ENCODE results near the gene TIGD1.

TIGD1 gene

GRCh38 chr2:232525791-232526371 lies 24.5 kb downstream of the TIGD1 start, which contains the start of gene CHRND:
TSS of gene CHRND (plus strand) at chr2:232526160. CDS start at chr2:232526216, 56 bp downstream.
- Histone ChIP-seq H3K27ac (ENCODE audit: low read length) (no peak within 1 kb of the TSS), H3K36me3 (replicated peaks; ENCODE audit: low read depth, low read length) (no peaks in the 10 kb centered on the region), H3K4me1 (ENCODE audit: low read length) (no peaks in the 10 kb centered on the region), H3K27me3 (ENCODE audit: low read depth, low read length) (no peaks in the 10 kb centered on the region), H3K79me2 (ENCODE audit: low read length) (no peaks in the 10 kb centered on the region), H4K20me1 (ENCODE audit: insufficient read depth, low read length) (no peaks in the 10 kb centered on the region), H3K4me2 (ENCODE audit: low read length) (no peak within 1 kb of the TSS), H3K9ac (ENCODE audit: low read length) (no peak within 1 kb of the TSS), H3K4me3 (ENCODE audit: low read length) (no peak within 1 kb of the TSS), H2AFZ (ENCODE audit: low read depth, low read length) (no peak within 1 kb of the TSS), H3K9me3 (ENCODE audit: insufficient read depth, low read length) (no peaks in the 10 kb centered on the region)
- no peak for TF ChIP-seq EZH2phosphoT487 (IDR thresholded peaks at IDR 0.05; ENCODE audit: low read depth)
- no peak for TF ChIP-seq CTCF (IDR thresholded peaks at IDR 0.05; ENCODE audit: low read depth, low read length)

DNA sequence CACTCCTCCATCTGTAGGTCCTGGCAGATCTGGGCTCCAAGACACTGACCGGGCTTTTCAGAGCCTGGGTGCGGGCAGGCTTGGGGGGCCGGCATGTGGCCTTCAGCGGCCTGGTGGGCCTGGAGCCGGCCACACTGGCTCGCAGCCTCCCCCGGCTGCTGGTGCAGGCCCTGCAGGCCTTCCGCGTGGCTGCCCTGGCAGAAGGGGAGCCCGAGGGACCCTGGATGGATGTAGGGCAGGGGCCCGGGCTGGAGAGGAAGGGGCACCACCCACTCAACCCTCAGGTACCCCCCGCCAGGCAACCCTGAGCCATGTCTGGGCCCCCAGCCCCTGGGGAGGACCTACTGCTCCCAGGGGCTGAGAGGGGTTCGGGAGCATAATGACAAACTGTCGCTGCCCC lies 25.2 kb downstream of the TIGD1 start:
- H3K9me3 ChIP-seq (ENCODE audit: insufficient read depth, low read length) = no peaks in the 10 kb centered on the region
- no peak overlapping the region for H3K9ac ChIP-seq (ENCODE audit: low read length)
- no peak overlapping the region for H2AFZ ChIP-seq (ENCODE audit: low read depth, low read length)
- H3K36me3 ChIP-seq (replicated peaks; ENCODE audit: low read depth, low read length) = no peaks in the 10 kb centered on the region
- H3K4me3 ChIP-seq (ENCODE audit: low read length) = no peak overlapping the region
- H3K4me1 ChIP-seq (ENCODE audit: low read length) = no peaks in the 10 kb centered on the region
- no peak overlapping the region for H3K27ac ChIP-seq (ENCODE audit: low read length)
- H4K20me1 ChIP-seq (ENCODE audit: insufficient read depth, low read length) = no peaks in the 10 kb centered on the region
- no peak for TF ChIP-seq EZH2phosphoT487 (IDR thresholded peaks at IDR 0.05; ENCODE audit: low read depth)
- TF ChIP-seq CTCF (IDR thresholded peaks at IDR 0.05; ENCODE audit: low read depth, low read length) = no peak
- no peaks in the 10 kb centered on the region for H3K27me3 ChIP-seq (ENCODE audit: low read depth, low read length)
- H3K79me2 ChIP-seq (ENCODE audit: low read length) = no peaks in the 10 kb centered on the region
- H3K4me2 ChIP-seq (ENCODE audit: low read length) = no peak overlapping the region

DNA sequence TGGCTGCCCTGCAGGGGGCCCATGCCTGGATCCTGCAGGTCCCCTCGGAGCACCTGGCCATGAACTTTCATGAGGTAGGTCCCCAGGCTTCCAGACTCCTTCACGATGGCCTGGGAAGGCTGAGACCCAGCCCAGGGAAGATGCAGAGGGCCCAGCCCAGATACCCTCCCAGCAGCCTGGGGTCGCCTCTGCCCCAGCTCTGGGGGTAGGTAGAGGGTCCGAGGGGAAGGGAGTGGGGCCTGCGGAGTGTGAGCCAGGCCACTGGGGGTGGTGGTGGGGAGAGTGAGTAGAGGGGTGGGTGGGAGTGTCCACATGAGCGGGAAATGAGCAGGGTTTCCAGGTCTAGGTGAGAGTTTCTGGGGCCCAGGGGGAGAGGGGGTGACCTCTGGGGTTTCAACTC lies 25.6 kb downstream of the TIGD1 start:
- Histone ChIP-seq H3K4me2 (ENCODE audit: low read length) (no peak overlapping the region; the same call in 1 of the 2 replicates), H3K36me3 (replicated peaks; ENCODE audit: low read depth, low read length) (no peaks in the 10 kb centered on the region), H4K20me1 (ENCODE audit: insufficient read depth, low read length) (no peaks in the 10 kb centered on the region), H3K27ac (ENCODE audit: low read length) (no peak overlapping the region), H3K4me3 (ENCODE audit: low read length) (no peak overlapping the region), H3K27me3 (ENCODE audit: low read depth, low read length) (no peaks in the 10 kb centered on the region), H3K9ac (ENCODE audit: low read length) (no peak overlapping the region), H3K9me3 (ENCODE audit: insufficient read depth, low read length) (no peaks in the 10 kb centered on the region), H2AFZ (ENCODE audit: low read depth, low read length) (no peak overlapping the region), H3K4me1 (ENCODE audit: low read length) (no peaks in the 10 kb centered on the region), H3K79me2 (ENCODE audit: low read length) (no peaks in the 10 kb centered on the region)
- TF ChIP-seq CTCF (IDR thresholded peaks at IDR 0.05; ENCODE audit: low read depth, low read length) (no peak), EZH2phosphoT487 (IDR thresholded peaks at IDR 0.05; ENCODE audit: low read depth) (no peak)

DNA sequence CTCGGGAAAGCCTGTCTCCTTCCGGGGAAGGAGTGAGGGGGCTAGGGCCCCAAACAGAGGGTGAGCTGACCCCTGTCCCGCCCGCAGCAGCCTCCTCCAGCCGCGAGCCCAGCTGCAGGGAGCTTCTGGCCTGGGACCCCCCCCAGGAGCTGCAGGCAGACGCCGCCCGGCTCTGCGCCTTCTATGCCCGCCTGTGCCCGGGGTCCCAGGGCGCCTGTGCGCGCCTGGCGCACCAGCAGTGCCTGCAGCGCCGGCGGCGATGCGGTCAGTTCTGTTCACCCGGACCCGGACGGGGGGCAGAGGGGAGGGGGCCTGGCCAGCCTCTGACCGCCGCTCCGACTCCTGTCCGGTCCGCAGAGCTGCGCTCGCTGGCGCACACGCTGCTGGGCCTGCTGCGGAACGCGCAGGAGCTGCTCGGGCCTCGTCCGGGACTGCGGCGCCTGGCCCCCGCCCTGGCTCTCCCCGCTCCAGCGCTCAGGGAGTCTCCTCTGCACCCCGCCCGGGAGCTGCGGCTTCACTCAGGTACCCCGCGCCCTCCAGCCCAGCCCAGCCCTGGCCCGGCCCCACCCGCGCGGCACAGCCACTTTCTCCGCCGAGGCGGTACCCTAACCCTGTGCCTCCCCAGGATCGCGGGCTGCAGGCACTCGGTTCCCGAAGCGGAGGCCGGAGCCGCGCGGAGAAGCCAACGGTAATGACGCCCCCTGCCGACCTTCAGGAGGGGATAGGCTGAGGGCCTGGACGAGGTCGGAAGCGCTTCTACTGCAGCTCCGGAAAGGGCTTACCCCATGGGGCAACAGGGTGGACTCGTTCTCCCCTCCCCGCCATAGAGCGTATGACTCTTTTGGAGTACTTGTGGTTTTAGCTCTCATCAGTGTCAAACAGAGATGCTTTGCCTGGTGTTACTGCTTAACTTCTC lies 26.4 kb downstream of the TIGD1 start:
- Histone ChIP-seq H3K27ac (ENCODE audit: low read length) (no peak overlapping the region), H3K36me3 (replicated peaks; ENCODE audit: low read depth, low read length) (no peaks in the 10 kb centered on the region), H3K79me2 (ENCODE audit: low read length) (no peaks in the 10 kb centered on the region), H3K9ac (ENCODE audit: low read length) (no peak overlapping the region), H3K9me3 (ENCODE audit: insufficient read depth, low read length) (no peaks in the 10 kb centered on the region), H3K4me2 (ENCODE audit: low read length) (peak overlapping the region; percentile 26; the same call in 1 of the 2 replicates), H3K4me1 (ENCODE audit: low read length) (no peaks in the 10 kb centered on the region), H2AFZ (ENCODE audit: low read depth, low read length) (no peak overlapping the region), H3K27me3 (ENCODE audit: low read depth, low read length) (no peaks in the 10 kb centered on the region), H4K20me1 (ENCODE audit: insufficient read depth, low read length) (no peaks in the 10 kb centered on the region), H3K4me3 (ENCODE audit: low read length) (peak overlapping the region; percentile 58)
- TF ChIP-seq CTCF (IDR thresholded peaks at IDR 0.05; ENCODE audit: low read depth, low read length) = peak; percentile 23
- no peak for TF ChIP-seq EZH2phosphoT487 (IDR thresholded peaks at IDR 0.05; ENCODE audit: low read depth)
